Measurements from ENCODE around the gene FBLN5. TPM values are rescaled to one million over a fixed set of nuclear protein-coding genes. Genes with fewer than 3 reads are reported as not detected.
A peak's percentile ranks its signal among the peaks of the same experiment; 100 is the strongest.

Gene FBLN5
- total RNA-seq, 1 experiment from 2014 or later, result 1.0 TPM

- Mint-ChIP-seq H3K27ac (no peak overlapping the region), H3K36me3 (ENCODE audit: insufficient read depth in 1 of 3, low read depth in 3 of 3) (no peaks in the 10 kb centered on the region), H3K4me1 (peaks cover 10 to 11% of the 10 kb centered on the region in 2 experiments), H3K4me3 (no peak overlapping the region), H3K9me3 (no peaks in the 10 kb centered on the region), H3K27me3 (ENCODE audit: low read depth) (no peaks in the 10 kb centered on the region)
- H4K91ac ChIP-seq (ENCODE audit: insufficient read length, low read depth, low read length), result no peak overlapping the region
- H3K27ac ChIP-seq (ENCODE audit: insufficient read length, low read depth, low read length), result no peak overlapping the region
- no peaks in the 10 kb centered on the region for H3K23me2 ChIP-seq (ENCODE audit: insufficient read length, low read depth, low read length, poor library complexity, severe bottlenecking)
- H3K9ac ChIP-seq (ENCODE audit: extremely low read depth, insufficient read length, low read length), result no peak overlapping the region
- DNase-seq, result no peak
- no peaks in the 10 kb centered on the region for H3K27me3 ChIP-seq (ENCODE audit: insufficient read depth, low read length)
- H2BK15ac ChIP-seq (ENCODE audit: low read depth, low read length), result no peak overlapping the region
- no peak overlapping the region for H2AK5ac ChIP-seq (ENCODE audit: insufficient read length, low read length)
- no peak overlapping the region for H2BK12ac ChIP-seq (ENCODE audit: insufficient read length, low read depth, low read length)
- no peak overlapping the region for H3K4me2 ChIP-seq (ENCODE audit: insufficient read depth, insufficient read length, low read length)
- no peak overlapping the region for H2BK5ac ChIP-seq (ENCODE audit: insufficient read length, low read length)
- no CpG with 5 or more reads among the region's 6 CpGs for WGBS (ENCODE audit: extremely low coverage, insufficient read length, low lambda C conversion rate)
- no peaks in the 10 kb centered on the region for H3K79me2 ChIP-seq (ENCODE audit: insufficient read depth, low read length)
- no peaks in the 10 kb centered on the region for H3K79me1 ChIP-seq (ENCODE audit: insufficient read depth, low read depth, low read length, poor library complexity, severe bottlenecking)
- no peak overlapping the region for H3K18ac ChIP-seq (ENCODE audit: insufficient read length, low read depth, low read length)
- no peaks in the 10 kb centered on the region for H4K20me1 ChIP-seq (ENCODE audit: control insufficient read depth, insufficient read depth, insufficient read length)
- no peaks in the 10 kb centered on the region for H3K9me3 ChIP-seq (ENCODE audit: control insufficient read depth, low read depth, low read length)
- no peaks in the 10 kb centered on the region for H3K4me1 ChIP-seq (ENCODE audit: insufficient read depth, low read length)
- H2BK20ac ChIP-seq (ENCODE audit: low read depth, low read length, poor library complexity, severe bottlenecking), result no peak overlapping the region
- no peak overlapping the region for H4K5ac ChIP-seq (ENCODE audit: insufficient read length, low read depth, low read length)
- no peak overlapping the region for H4K8ac ChIP-seq (replicated peaks; ENCODE audit: insufficient read length, low read depth, low read length)
- H3K4ac ChIP-seq (ENCODE audit: low read depth, low read length), result no peak overlapping the region
- no peak overlapping the region for H3K56ac ChIP-seq (ENCODE audit: insufficient read length, low read depth, low read length)
- H3T11ph ChIP-seq (ENCODE audit: low read length), result no peak overlapping the region
- no peak overlapping the region for H3K14ac ChIP-seq (ENCODE audit: insufficient read depth, low read length)
- no peak overlapping the region for H2BK120ac ChIP-seq (ENCODE audit: low read depth, low read length, poor library complexity, severe bottlenecking)
- H2AFZ ChIP-seq (ENCODE audit: low read length), result no peak overlapping the region
- TF ChIP-seq CTCF (conservative IDR thresholded peaks at IDR 0.05), result peak; percentile 16; the same call in 1 of the 3 replicates
- no peak overlapping the region for H3K23ac ChIP-seq (ENCODE audit: insufficient read length, low read depth, low read length)
Measured at GRCh38 chr14:91876492-91876891, 71.0 kb downstream of the FBLN5 start.

Data from H9 (cell line).